Esophagus squamous epithelium (tissue), 4 donors: ENCODE results near the gene TSPAN14.

ENCODE experiments used
- CTCF ChIP-seq, 6 experiments: fragments of 450-650 bp in 4 of 6; fragments of 200-600 bp in 2 of 6; sonication (generic) in 2 of 6; IDR thresholded peaks; one replicate each; pipeline ENCODE4 v1.5.1; 2016 to 2019; ENCODE audit warnings: antibody characterized with exemption in 6 of 6, mild to moderate bottlenecking in 4 of 6, moderate library complexity in 4 of 6
- POLR2A ChIP-seq, 4 donors: fragments of 450-650 bp; IDR thresholded peaks; one replicate each; pipeline ENCODE4 v1.6.1; 2017; ENCODE audit warnings: antibody characterized with exemption in 4 of 4, mild to moderate bottlenecking in 4 of 4, moderate library complexity in 3 of 4

DNA sequence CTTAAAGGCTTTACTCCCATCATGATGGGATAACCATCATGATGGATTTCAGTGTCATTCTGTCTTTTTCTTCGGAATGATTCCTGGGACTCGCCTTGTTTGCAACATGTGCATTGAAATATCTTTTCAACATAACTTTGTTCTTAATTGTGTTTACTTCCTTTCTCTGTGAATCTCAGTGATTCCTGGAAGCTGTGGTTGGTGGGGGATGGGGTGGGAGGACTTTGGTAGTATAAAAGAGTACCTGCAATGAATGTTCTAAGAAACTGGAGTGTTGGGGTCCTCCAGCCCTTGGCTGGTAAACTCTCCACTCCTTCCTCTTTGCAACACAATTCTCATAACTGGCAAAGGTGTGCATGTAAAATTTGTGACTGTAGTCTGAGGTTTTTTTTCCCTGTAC is 72.1 kb downstream of the TSPAN14 start:
- TF ChIP-seq CTCF (IDR thresholded peaks at IDR 0.05): no peak
- no peak for TF ChIP-seq POLR2A (IDR thresholded peaks at IDR 0.05)
